H9 (cell line): ENCODE data around the gene AP3B2. TPM values are rescaled to one million over a fixed set of nuclear protein-coding genes. Genes with fewer than 3 reads are reported as not detected.

Source experiments
- DNase-seq: peaks from one replicate; pipeline ENCODE4 v3.0.0-alpha.2; 2017
- H2AFZ ChIP-seq: one replicate; pipeline ENCODE4 v1.6.1; 2013; ENCODE audit warnings: mild to moderate bottlenecking, low read length, control low read depth, moderate library complexity
- H2AK5ac ChIP-seq: 2 replicates; pipeline ENCODE4 v1.6.1; 2013; ENCODE audit warnings: low read length, control low read depth, mixed read lengths; ENCODE audit not compliant: insufficient read length
- H2BK120ac ChIP-seq: one replicate; pipeline ENCODE4 v1.6.1; 2013; ENCODE audit warnings: low read depth, mild to moderate bottlenecking, low read length, control low read depth, inconsistent platforms; ENCODE audit not compliant: poor library complexity, severe bottlenecking
- H2BK12ac ChIP-seq: 2 replicates; pipeline ENCODE4 v1.6.1; 2013; ENCODE audit warnings: low read length, control low read depth, mixed read lengths, low read depth; ENCODE audit not compliant: insufficient read length
- H2BK15ac ChIP-seq: 2 replicates; pipeline ENCODE4 v1.6.1; 2013; ENCODE audit warnings: low read depth, low read length, control low read depth
- H2BK20ac ChIP-seq: one replicate; pipeline ENCODE4 v1.6.1; 2013; ENCODE audit warnings: low read depth, mild to moderate bottlenecking, low read length, control low read depth, inconsistent platforms; ENCODE audit not compliant: poor library complexity, severe bottlenecking
- H2BK5ac ChIP-seq: 2 replicates; pipeline ENCODE4 v1.6.1; 2013; ENCODE audit warnings: low read length, control low read depth, mixed read lengths; ENCODE audit not compliant: insufficient read length
- H3K14ac ChIP-seq: 2 replicates; pipeline ENCODE4 v1.6.1; 2013; ENCODE audit warnings: low read length, control low read depth; ENCODE audit not compliant: insufficient read depth
- H3K18ac ChIP-seq: 2 replicates; pipeline ENCODE4 v1.6.1; 2013; ENCODE audit warnings: low read depth, mild to moderate bottlenecking, mixed read lengths, low read length, control low read depth; ENCODE audit not compliant: insufficient read length
- H3K23ac ChIP-seq: 2 replicates; pipeline ENCODE4 v1.6.1; 2013; ENCODE audit warnings: low read length, control low read depth, mixed read lengths, low read depth; ENCODE audit not compliant: insufficient read length
- H3K23me2 ChIP-seq: 2 replicates; pipeline ENCODE4 v1.6.1; 2013; ENCODE audit warnings: low read depth, mild to moderate bottlenecking, mixed read lengths, low read length, control low read depth; ENCODE audit not compliant: insufficient read length, poor library complexity, severe bottlenecking
- H3K27ac ChIP-seq: 2 replicates; pipeline ENCODE4 v1.5.1; 2013; ENCODE audit warnings: low read length, control low read depth, mixed read lengths, low read depth; ENCODE audit not compliant: insufficient read length
- H3K27me3 ChIP-seq: 2 replicates; pipeline ENCODE4 v1.6.1; 2013; ENCODE audit warnings: low read length, control low read depth, inconsistent platforms; ENCODE audit not compliant: insufficient read depth
- H3K4ac ChIP-seq: 2 replicates; pipeline ENCODE4 v1.6.1; 2013; ENCODE audit warnings: low read depth, mild to moderate bottlenecking, control low read depth, inconsistent platforms, low read length, moderate library complexity
- H3K4me1 ChIP-seq: 2 replicates; pipeline ENCODE4 v1.6.1; 2013; ENCODE audit warnings: low read length, control low read depth, inconsistent platforms; ENCODE audit not compliant: insufficient read depth
- H3K4me2 ChIP-seq: 2 replicates; pipeline ENCODE4 v1.6.1; 2013; ENCODE audit warnings: low read length, control low read depth, mixed read lengths; ENCODE audit not compliant: insufficient read length, insufficient read depth
- H3K56ac ChIP-seq: 2 replicates; pipeline ENCODE4 v1.6.1; 2013; ENCODE audit warnings: low read depth, mild to moderate bottlenecking, mixed read lengths, low read length, control low read depth; ENCODE audit not compliant: insufficient read length
- H3K79me1 ChIP-seq: 2 replicates; pipeline ENCODE4 v1.6.1; 2013; ENCODE audit warnings: low read depth, mild to moderate bottlenecking, moderate library complexity, low read length, control low read depth, inconsistent platforms; ENCODE audit not compliant: insufficient read depth, poor library complexity, severe bottlenecking
- H3K79me2 ChIP-seq: 2 replicates; pipeline ENCODE4 v1.6.1; 2013; ENCODE audit warnings: low read length, control low read depth, inconsistent platforms; ENCODE audit not compliant: insufficient read depth
- H3K9ac ChIP-seq: 2 replicates; pipeline ENCODE4 v1.6.1; 2013; ENCODE audit warnings: low read length, control low read depth, mixed read lengths; ENCODE audit not compliant: insufficient read length; ENCODE audit errors: extremely low read depth
- H3K9me3 ChIP-seq: one replicate; pipeline ENCODE4 v1.6.1; 2013; ENCODE audit warnings: low read depth, low read length, inconsistent platforms; ENCODE audit not compliant: control insufficient read depth
- H3T11ph ChIP-seq: one replicate; pipeline ENCODE4 v1.6.1; 2013; ENCODE audit warnings: mild to moderate bottlenecking, low read length, control low read depth, inconsistent platforms
- H4K20me1 ChIP-seq: one replicate; pipeline ENCODE4 v1.6.1; 2013; ENCODE audit not compliant: control insufficient read depth, insufficient read length, insufficient read depth
- H4K5ac ChIP-seq: 2 replicates; pipeline ENCODE4 v1.6.1; 2013; ENCODE audit warnings: low read depth, mild to moderate bottlenecking, mixed read lengths, low read length, control low read depth; ENCODE audit not compliant: insufficient read length
- H4K8ac ChIP-seq: replicated peaks from 2 replicates; pipeline ENCODE4 v1.6.1; 2013; ENCODE audit warnings: low read length, control low read depth, mixed read lengths, low read depth; ENCODE audit not compliant: insufficient read length
- H4K91ac ChIP-seq: 2 replicates; pipeline ENCODE4 v1.6.1; 2013; ENCODE audit warnings: low read depth, mild to moderate bottlenecking, moderate library complexity, mixed read lengths, low read length, control low read depth; ENCODE audit not compliant: insufficient read length
- H3K27ac Mint-ChIP-seq, 3 experiments: 2 replicates in 2 of 3; 3 replicates in 1 of 3; pipeline ENCODE4 v1.8.0; 2020 to 2021; ENCODE audit warnings: mixed read lengths in 3 of 3, mild to moderate bottlenecking in 1 of 3, moderate library complexity in 1 of 3
- H3K27me3 Mint-ChIP-seq: 2 replicates; pipeline ENCODE4 v1.8.0; 2021; ENCODE audit warnings: low read depth, mild to moderate bottlenecking, moderate library complexity, mixed read lengths
- H3K36me3 Mint-ChIP-seq, 3 experiments: 2 replicates in 2 of 3; 3 replicates in 1 of 3; pipeline ENCODE4 v1.8.0; 2020 to 2021; ENCODE audit warnings: low read depth in 3 of 3, mixed read lengths in 3 of 3; ENCODE audit not compliant: insufficient read depth in 1 of 3
- H3K4me1 Mint-ChIP-seq, 2 experiments: 2 replicates each; pipeline ENCODE4 v1.8.0; 2020; ENCODE audit warnings: mixed read lengths in 2 of 2
- H3K4me3 Mint-ChIP-seq, 2 experiments: 2 replicates in 1 of 2; 3 replicates in 1 of 2; pipeline ENCODE4 v1.8.0; 2020 to 2021; ENCODE audit warnings: mild to moderate bottlenecking in 2 of 2, mixed read lengths in 2 of 2, moderate library complexity in 1 of 2
- H3K9me3 Mint-ChIP-seq, 2 experiments: 2 replicates in 1 of 2; 3 replicates in 1 of 2; pipeline ENCODE4 v1.8.0; 2020; ENCODE audit warnings: mild to moderate bottlenecking in 2 of 2, mixed read lengths in 2 of 2, moderate library complexity in 1 of 2
- CTCF ChIP-seq: fragments of 200-600 bp; sonication (generic); conservative IDR thresholded peaks from 3 replicates; pipeline ENCODE4 v1.8.0; 2021; ENCODE audit warnings: antibody characterized with exemption, mild to moderate bottlenecking
- WGBS: extraction: QIAGEN DNeasy Blood & Tissue Kit; methylation state at CpG from one replicate; pipeline ENCODE4 v1.1.7; 2013; ENCODE audit warnings: missing lambda C conversion rate, low lambda C conversion rate, mixed read lengths; ENCODE audit not compliant: insufficient read length; ENCODE audit errors: extremely low coverage; 5-methylcytosine and 5-hydroxymethylcytosine counted together
- total RNA-seq: library from RNA; stranded (reverse); gene quantifications from 2 replicates; pipeline ENCODE4 v1.2.1, GENCODE V29; 2021

Gene AP3B2
- total RNA-seq, 1 experiment from 2014 or later = 10.6 TPM

- H3K4me1 Mint-ChIP-seq = no peaks in the 10 kb centered on the region
- Histone ChIP-seq H3K9ac (no peak overlapping the region), H4K5ac (no peak overlapping the region), H2BK20ac (no peak overlapping the region), H3K79me2 (no peaks in the 10 kb centered on the region), H3K4me1 (no peaks in the 10 kb centered on the region), H4K91ac (no peak overlapping the region), H3K4me2 (no peak overlapping the region), H2BK5ac (no peak overlapping the region), H3K18ac (no peak overlapping the region), H2AFZ (no peak overlapping the region), H3K23ac (no peak overlapping the region), H3T11ph (no peak overlapping the region), H3K27me3 (no peaks in the 10 kb centered on the region), H3K14ac (no peak overlapping the region; the same call in 1 of the 2 replicates), H2AK5ac (no peak overlapping the region), H4K8ac (no peak overlapping the region), H3K27ac (no peak overlapping the region), H3K56ac (no peak overlapping the region), H2BK12ac (no peak overlapping the region), H3K79me1 (no peaks in the 10 kb centered on the region), H3K4ac (no peak overlapping the region), H2BK120ac (no peak overlapping the region), H4K20me1 (no peaks in the 10 kb centered on the region), H2BK15ac (no peak overlapping the region), H3K23me2 (no peaks in the 10 kb centered on the region), H3K9me3 (no peaks in the 10 kb centered on the region)
- H3K4me3 Mint-ChIP-seq = no peak overlapping the region
- peaks cover 1% of the 10 kb centered on the region; the same call in 1 of the 2 replicates for H3K27me3 Mint-ChIP-seq
- no peak for TF ChIP-seq CTCF
- no peak for DNase-seq
- H3K27ac Mint-ChIP-seq = no peak overlapping the region
- H3K9me3 Mint-ChIP-seq = no peaks in the 10 kb centered on the region
- no CpG with 5 or more reads among the region's 12 CpGs for WGBS
- no peaks in the 10 kb centered on the region for H3K36me3 Mint-ChIP-seq
Observed at GRCh38 chr15:82613747-82614146, 95.9 kb downstream of the AP3B2 start.
